Bone marrow (tissue), 2 donors: ENCODE data around the gene BSCL2.
"Not testable (repeated sequence)": the region's sequence is repeated elsewhere in the genome, so short reads cannot be mapped to it uniquely, and the experiment has no call there.

Source experiments
- DNase-seq, 2 donors: peaks; one replicate each; lab custom pipeline; 2025; lab: John Stamatoyannopoulos, UW

BSCL2 gene

DNA sequence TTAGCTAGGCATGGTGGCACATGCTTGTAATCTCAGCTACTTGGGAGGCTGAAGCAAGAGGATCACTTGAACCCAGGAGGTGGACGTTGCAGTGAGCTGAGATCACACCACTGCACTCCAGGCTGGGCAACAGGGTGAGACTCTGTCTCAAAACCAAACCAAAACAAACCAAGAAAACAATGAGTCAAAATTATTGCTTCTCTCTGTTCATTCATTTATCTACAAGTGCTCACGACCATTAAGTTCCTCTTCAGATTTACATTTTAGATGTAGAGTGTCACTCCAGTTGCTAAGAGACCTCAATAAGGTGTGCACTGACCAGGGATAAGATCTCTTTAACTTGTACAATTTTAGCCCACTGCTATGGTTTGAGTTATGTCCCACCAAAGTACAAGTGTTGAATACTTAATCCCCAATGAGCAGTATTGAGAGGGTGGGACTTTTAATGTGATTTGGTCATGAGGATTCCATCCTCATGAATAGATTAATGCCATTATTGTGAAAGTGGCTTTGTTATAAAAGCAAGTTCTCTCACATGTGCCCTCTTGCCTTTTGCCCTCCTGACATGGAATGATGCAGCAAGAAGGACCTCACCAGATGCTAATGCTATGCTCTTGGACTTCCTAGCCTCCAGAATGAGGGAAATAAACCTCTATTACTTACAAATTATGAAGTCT, 12.2 kb upstream of the BSCL2 start:
- DNase-seq: no peak

DNA sequence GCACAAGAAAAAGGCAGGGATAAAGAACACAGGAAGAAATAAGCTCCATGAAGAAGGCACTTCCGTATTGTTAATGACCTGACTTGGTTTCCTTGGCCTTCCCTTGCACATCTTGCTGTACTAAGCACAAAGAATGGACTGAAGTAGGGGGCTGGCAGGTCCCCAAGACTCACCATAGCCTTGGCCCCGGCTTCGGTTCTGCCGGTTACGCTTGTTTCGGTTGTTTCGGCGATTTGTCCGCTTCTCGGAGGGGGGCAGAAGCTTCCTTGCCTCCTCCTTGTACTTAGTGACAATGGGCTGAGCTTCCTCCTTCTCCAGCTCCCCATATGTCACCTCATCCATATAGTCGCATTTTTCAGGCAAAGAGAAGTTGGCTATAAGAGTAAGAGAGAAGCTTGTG, 9.6 kb upstream of the BSCL2 start:
- DNase-seq: no peak

DNA sequence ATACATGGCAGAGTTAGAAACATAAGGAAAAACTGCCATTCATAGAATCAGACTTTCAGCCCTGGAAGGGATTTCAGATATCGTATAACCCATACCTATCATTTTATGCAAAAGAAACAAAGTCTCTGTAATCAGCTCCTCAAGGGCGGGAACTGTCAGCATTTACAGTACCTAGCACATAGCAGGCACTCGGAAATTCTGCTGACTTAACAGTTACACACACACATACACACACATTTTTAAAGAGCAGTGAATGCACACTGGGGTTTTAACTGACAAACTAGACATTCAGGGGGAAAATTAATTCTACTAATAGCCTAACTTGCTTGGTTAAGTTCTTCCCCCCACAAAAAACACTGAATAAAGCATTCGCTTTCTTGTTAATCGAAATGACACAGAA, 9.0 kb upstream of the BSCL2 start:
- DNase-seq: no peak

DNA sequence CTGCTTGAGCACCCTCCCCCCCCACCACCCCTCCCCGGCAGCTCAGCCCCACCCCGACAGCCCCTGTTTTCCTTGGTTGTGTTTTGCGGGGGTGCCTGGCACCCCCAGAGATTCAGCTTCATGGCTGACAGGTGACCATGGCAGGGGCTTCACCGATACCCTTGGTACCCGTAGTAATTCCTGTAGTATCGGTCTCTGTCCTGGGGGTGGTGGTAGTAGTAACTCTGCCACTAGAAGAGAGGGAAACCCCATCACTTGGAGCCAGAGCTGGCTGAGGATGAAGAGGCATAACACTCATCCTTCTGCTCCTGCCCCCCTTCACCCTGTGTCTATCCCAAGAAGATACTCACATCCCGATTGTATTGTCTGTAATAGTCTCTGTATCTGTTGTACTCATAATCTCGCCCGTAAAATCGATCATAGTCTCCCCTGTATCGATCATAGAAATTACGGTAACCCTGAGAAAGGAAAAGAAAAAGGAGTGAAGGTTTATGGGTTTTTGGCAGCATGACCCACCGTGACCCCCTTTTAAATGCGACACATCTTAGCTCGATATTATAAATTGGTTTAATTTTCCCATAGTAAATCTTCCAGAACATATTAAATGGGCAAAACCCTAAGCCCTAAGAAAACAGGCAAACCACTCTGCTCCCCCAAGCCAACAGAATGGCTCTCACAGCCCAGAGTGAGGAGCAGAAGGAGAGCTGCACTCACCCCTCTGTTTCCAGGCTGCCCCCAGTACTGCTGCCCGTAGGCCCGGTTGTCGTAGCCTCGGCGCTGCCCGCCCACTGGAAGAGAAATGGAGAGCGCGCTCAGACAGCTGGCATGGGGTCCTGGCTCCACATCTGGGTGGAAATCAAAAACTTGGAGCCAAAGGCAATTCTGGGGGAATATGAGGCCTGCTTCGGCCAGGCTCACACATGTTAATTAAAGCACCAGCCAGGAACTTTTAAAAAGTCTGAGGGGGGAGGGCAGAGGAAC, 8.2 kb upstream of the BSCL2 start:
- no peak for DNase-seq

DNA sequence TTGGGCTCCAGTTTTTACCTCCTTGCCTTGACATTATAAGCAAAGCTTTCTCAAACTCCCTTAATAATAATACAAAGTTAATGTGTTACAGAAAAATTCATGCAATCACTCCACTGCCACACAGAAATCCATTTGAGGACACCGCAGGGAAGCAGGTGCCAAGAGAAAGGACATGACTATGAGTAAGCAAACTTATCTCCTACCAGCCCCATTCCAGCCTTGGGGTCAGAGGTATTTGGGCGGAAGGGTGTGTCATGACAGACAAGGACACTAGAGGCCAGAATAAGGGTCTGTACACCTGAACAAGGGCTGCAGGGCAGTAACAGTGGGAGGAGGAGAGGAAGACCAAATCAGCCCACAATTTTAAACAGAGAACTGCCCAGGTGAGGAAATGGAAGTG, 6.1 kb upstream of the BSCL2 start:
- DNase-seq: no peak

DNA sequence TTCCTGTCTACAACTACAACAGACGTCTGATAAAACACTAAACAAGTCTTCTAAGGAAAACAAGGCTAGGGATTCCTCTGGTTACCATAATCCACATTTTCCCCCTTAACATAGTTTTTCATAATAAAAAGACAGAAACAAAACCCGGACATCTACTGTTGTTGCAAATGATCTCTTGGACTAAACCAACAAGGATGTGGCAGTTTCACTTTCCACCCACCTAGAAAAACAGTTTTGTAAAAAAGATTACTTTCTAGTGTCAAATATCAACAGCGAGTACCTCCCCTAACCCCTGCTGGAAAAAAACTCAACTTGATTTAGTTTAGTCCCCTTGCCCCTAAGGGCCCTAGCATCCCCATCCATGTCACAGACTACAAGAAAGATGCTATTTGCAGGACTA, 5.6 kb upstream of the BSCL2 start:
- no peak for DNase-seq

DNA sequence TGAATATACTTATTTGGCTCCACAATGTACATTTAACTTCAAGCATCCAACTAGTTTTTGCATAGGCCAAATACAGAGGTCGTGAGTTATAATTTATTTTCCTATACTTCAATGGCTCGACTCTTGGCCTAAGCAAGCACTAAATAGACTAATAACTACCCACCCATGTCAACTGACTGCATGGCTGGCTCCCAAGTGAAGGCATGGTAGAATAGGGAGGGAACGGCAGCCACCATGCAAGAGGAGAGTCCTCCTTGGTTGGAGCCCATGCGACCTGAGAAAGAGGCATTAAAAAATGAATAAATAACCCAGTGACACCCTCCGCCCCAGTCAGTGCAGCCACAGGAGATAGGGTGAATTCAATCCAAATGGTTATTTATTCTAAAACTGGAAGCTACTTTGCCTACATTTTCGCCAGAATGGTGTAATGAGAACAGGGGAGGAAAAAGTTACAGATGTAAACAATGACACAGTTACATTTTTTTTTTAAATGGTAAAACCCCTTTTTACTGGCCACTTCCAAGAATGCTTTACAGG, 5.1 kb upstream of the BSCL2 start:
- no peak for DNase-seq

DNA sequence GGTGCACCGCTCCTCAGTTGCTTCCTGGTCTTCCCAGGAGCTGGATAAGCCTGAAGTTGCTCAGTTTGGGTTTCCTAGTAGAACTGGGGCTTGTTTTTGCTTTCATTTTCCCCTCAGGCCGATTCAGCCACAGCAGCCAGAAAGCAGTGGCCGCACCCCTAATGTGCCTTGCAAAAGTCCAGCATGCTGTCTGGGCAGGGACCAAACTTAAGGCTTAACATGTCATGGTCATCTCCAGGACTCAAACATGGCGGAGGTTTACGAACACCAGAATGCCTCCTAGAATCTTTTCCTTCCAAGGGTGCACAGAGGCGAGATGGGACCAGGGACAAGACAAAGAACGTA, 2.7 kb upstream of the BSCL2 start:
- DNase-seq: peak in 1 of 2 donors; percentile 39

DNA sequence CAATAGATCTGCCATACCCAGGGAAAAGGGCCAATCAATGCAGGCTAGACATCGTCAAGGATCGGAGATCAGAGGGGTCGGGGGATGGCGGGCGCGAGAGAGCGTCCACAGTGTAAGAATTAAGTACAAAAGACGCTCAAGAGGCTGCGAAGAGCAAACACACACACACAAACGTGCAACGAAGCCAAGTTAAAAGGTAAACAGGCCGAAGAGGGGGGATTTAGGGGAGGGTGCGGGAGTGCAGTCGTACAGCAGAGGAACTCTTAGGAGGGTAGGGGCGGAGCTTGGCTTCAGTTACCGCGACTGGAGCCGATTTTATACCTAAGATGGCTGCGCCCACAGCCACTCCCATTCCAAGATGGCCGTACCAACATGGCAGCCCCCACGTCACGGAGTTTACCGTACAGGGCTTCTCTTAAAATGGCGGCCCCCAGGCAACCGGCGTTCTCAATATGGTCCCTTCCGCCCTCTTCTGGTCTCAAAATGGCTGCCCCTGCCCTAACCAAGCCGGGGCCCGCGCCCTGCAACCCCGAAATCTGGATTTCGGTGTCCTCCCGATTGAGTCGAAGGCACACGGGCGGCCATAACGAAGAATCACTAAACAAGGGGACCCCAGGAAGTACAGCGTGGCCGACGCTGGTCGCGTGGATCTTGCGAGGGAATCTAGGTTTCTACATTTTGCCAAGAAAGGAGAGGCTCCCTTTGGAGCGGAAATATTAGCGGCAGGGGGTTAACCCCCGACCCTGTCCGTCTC, 2.2 kb upstream of the BSCL2 start:
- DNase-seq: peak; percentile 80 to 99

DNA sequence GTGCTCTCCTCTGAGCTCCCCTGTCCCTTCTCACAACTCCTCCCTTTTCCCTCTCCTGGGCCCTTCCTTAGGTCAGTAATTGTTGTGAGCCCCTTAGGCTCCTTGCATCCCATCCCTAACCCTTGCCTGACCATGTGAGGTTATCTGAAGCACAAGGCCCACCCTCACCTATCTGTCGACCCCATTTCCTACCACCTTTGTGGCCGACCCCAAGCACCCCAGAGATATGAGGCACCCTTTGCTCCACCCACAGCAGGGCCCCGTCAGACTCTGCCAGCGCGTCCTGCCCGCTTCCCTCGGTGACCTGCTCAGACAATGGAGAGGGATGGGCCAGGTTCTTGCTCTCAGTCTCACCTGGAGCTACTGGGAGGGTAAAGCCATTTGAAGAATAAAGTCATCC, 1.6 kb upstream of the BSCL2 start:
- DNase-seq: no peak

DNA sequence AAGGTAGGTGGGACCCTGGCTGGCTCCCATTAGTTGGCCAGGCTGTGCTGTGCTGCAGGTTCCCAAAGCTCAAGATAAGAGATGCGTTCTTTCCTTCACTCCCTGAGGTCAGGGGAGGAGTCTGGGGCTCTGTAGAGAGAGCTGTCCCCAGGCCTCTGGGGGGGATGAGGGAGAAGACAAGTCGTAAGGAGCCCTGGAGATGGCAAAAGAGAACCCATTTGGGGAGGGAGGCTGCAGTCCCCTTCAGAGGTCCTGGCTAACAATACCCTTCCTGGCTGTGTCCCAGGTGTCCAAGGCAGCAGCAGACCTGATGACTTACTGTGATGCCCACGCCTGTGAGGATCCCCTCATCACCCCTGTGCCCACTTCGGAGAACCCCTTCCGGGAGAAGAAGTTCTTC, 1.2 kb upstream of the BSCL2 start:
- no peak for DNase-seq

DNA sequence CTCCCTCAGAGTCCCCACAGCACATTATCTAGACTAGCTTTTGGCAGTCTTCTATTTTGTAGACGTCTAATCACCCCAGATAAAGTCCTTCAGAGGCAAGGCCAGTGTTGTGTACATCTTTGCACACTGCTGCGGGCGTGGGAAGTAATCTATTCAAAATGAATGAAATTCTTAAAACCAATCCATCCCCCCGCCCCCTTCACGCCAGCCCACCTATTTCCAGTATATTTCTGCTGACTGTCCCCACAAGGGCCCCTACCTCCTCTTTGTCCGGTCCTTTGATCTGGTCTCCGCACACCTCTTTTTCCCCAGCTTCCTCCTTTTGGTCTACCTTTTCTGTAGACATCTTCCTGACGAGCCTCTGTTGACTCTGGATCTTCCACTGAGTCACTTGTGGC, 375 bp downstream of the BSCL2 start:
- no peak for DNase-seq

DNA sequence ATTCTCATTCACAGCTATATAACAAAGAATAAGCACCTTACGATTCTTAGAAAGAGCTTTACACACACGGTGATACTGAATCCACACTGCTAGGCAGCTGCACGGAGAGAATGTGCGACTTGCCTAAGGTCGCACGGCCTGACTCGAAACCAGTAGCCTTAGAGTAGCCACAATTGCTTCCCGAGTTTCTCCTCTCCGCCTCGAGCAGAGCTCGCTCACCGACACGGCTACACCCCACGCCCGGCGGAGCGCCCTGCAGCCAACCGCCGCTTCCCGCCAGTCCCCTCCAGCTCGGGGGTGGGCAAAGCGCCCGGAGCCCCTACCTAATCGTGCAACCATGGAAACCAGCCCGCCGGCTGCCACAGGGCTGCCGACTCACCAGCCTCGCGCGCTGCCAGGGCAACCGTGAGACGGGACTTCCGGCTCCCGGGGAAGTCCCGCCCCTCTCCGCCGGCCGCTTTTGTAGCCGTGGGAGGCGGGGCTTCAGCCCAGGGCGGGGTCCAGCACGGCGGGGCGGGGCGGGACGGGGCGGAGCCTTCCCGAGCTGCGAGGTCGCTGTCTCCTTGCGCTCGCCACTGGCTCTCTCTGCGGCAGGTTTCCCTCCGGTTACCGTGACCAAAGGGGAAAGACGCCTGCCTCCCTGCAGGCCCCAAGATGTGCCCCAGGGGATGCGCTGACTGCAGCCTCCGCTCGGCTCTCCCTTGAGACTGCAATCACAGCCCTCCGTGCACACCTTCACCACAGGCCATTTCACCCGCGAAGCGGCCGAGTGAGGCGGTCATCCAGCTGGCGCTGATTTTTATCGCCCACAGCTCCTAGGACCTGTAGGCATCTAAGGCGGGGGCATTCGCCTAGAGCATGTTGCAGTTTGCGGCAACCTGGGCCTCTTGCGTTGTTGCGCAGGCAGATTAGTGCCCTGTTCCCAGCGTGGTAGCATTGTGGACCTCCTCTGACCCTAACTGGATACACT, 1.1 kb downstream of the BSCL2 start:
- DNase-seq: peak; percentile 83 to 85

DNA sequence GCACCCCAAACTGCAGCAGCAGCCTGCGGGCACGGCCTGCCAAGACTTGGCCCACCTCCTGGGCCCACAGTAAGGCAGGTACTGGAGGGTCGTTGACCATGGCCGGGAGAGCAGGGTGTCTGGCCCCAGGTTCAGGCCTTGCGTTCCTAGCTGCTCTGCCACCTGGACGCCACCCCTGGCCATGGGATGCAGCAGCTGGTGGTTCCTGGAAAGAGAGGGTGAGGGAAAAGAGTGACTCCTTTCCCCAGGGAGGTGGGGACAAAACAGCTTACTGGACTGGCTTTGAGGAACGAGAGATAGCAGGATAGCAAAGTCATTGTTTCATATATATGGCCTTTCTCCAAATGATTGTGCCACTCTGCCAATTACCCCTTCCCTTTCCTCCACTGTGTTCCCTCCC, 1.8 kb downstream of the BSCL2 start:
- no peak for DNase-seq

DNA sequence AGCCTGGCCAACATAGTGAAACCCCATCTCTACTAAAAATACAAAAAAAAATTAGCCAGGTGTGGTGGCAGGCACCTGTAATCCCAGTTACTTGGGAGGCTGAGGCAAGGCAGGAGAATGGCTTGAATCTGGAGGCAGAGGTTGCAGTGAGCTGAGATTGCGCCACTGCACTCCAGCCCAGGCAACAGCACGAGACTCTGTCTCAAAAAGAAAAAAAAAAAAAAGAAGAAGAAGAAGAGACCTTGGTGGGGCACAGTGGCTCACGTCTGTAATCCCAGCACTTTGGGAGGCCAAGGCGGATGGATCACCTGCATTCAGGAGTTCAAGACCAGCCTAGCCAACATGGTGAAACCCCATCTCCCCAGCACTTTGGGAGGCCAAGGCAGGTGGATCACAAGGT, 3.3 kb downstream of the BSCL2 start:
- DNase-seq: not testable (repeated sequence)

DNA sequence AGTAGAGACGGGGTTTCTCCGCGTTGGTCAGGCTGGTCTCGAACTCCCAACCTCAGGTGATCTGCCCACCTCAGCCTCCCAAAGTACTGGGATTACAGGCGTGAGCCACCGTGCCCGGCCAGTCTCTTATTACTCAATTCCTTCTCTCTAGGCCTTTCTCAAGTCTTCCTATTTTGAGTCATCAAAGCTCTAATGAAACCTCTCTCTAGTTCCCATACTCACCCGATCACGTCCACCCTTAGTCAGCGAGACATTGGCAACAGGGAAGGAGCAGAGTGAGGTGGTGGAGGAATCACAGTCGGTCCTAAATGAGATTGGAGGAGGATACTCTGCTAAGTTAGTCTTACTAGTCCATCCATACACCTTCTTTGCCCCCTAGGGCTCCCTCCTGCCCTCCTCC, 5.0 kb downstream of the BSCL2 start:
- peak in 1 of 2 donors; percentile 8 for DNase-seq

DNA sequence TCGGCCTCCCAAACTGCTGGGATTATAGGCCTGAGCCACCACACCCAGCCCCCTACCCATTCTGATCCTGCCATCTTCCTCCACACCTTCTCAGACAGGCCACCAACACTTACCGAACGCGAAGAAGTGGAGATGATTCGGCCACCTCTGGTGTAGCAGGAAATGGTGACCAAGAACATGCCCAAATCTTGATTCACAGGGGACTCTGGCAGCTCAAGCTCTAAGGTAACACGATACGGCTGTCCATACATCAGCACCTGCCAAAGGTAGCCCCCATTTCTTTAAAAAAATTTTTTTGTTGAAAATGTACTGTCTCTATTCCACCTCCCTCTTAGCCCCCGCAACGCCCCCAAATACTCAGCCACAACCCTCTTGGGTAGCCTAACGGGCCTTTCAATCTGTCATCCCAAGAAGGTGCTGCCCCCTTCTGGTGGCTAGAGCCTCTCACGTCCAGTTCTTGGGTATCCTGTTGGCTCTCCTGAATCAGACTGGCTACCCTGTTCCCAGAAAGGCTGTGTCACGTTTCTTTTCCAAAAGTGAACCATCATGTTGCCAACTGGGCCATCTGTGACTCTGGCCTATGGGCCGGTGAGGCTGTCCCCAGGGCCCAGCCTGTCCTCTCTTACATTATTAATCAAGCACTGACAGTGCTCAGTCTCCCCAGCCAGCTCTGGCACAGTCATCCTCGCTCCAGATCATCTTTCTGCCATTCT, 12.6 kb downstream of the BSCL2 start:
- DNase-seq: peak; percentile 46 to 56

DNA sequence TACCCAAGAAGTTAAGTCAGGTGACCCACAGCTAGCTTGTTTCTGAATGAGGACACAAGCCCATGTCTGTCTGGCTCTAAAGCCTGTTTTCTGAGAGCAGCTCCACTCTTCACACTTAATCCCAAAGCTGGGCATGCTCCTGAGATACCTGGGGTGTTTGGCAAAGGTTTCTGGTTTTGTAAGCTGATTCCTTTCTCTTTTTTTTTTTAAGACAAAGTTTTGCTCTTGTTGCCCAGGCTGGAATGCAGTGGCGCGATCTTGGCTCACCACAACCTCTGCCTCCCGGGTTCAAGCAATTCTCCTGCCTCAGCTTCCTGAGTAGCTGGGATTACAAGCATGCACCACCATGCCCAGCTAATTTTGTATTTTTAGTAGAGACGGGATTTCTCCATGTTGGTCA, 13.6 kb downstream of the BSCL2 start:
- DNase-seq: not testable (repeated sequence)

DNA sequence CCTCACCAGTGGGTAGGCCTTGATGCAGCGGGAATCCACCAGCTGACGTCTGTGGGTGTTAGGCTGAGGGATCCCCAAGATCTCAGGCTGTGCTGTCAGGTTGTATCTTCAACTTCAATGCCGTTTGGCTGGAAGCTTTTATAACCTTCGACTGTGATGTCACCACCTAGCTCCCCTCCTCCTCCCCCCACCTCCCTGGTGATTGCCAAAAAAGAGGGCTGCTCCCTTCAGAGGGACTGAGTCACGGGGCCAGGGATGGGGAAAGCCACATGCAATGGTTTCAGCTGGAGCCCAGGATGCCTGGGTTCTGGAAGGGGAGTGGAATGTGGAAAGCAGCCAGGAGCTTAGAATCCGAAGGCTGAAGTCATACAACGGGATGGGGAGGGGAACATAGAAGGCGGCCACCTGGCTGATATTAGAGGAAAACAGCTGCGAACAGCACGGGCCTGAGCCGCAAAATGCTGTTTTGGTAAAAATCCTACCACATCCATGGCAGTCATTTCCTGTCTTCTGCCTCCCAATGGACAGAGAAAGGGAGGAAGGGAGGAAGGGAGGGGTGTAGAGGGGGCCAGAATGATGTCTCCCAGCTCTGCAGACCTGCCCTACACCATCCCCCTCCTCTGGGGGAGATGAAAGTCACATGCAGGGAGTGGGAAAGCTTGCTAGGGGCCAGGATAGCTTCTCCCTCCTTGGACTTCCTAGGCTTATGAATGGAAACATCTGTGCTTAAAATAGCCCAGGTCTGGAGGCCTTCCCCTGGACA, 17.6 kb downstream of the BSCL2 start, which contains the start of gene LRRN4CL:
Gene LRRN4CL, minus strand, starts transcription at position 110 of the 763 bp plus-strand sequence. CDS start 1,022 bp downstream, outside the sequence.
- DNase-seq: no peak

DNA sequence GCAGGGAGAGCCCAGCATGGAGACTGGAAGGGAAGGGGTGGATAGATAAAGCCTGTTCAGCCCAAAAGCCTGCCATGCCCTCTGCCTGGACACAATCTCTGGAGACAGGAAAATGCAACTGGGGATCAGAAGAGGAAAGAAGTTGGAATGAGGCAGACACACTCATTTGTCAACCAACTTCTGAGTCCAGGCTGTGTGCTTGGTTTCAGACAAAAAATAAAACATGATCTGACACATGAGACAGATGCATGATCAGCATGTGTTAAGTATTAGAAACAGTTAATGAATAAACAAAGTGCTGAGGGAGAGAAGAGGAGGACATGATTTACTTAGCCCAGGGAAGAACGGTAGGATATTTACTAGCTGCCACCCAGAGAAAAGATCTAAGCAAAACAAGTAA, 18.7 kb downstream of the BSCL2 start:
- DNase-seq: no peak
